A673 (cell line): ENCODE results near the gene PDE5A. TPM values are rescaled to one million over a fixed set of nuclear protein-coding genes. Genes with fewer than 3 reads are reported as not detected.

Experiments used
- BruUV-seq: library from RNA; stranded (reverse); fragments of 400-500 nt; replicated peaks from 2 replicates; lab custom pipeline; 2021; lab: Mats Ljungman, UMichigan
- CTCF ChIA-PET: fragments of 300-600 bp; sonication (Branson Sonifier 250); formaldehyde crosslinking; loops from one replicate; lab custom pipeline; 2022; ENCODE audit warnings: antibody characterized with exemption; lab: Charles Lee
- POLR2A ChIA-PET: fragments of 300-600 bp; sonication (Branson Sonifier 250); formaldehyde crosslinking; loops from one replicate; lab custom pipeline; 2022; ENCODE audit warnings: antibody characterized with exemption; ENCODE audit not compliant: low non-redundant PET; lab: Charles Lee
- DNase-seq: peaks from one replicate; pipeline ENCODE4 v3.0.0-alpha.2; 2015; ENCODE audit warnings: low spot score
- H3K27ac ChIP-seq: fragments of 200-600 bp; sonication (generic); 2 replicates; pipeline ENCODE4 v1.5.1; 2016; ENCODE audit warnings: mixed run types, low read depth, mild to moderate bottlenecking, mixed read lengths, antibody characterized with exemption, low read length; ENCODE audit not compliant: poor library complexity, severe bottlenecking
- H3K27me3 ChIP-seq: fragments of 200-600 bp; sonication (generic); replicated peaks from 2 replicates; pipeline ENCODE4 v1.6.1; 2017; ENCODE audit warnings: mixed run types, low read depth, mild to moderate bottlenecking, mixed read lengths, antibody characterized with exemption, low read length; ENCODE audit not compliant: insufficient read depth, poor library complexity
- H3K36me3 ChIP-seq: fragments of 200-600 bp; sonication (generic); 2 replicates; pipeline ENCODE4 v1.6.1; 2016; ENCODE audit warnings: mixed run types, mild to moderate bottlenecking, mixed read lengths, antibody characterized with exemption, low read length; ENCODE audit not compliant: insufficient read depth, poor library complexity, severe bottlenecking
- H3K4me1 ChIP-seq: fragments of 200-600 bp; sonication (generic); 2 replicates; pipeline ENCODE4 v1.6.1; 2017; ENCODE audit warnings: mixed run types, mild to moderate bottlenecking, mixed read lengths, antibody characterized with exemption, low read length; ENCODE audit not compliant: insufficient read depth, poor library complexity, severe bottlenecking
- H3K4me3 ChIP-seq: fragments of 200-600 bp; sonication (generic); 2 replicates; pipeline ENCODE4 v1.5.1; 2016; ENCODE audit warnings: low read depth, mixed run types, mild to moderate bottlenecking, mixed read lengths, low read length; ENCODE audit not compliant: poor library complexity, severe bottlenecking
- H3K9me3 ChIP-seq: fragments of 200-600 bp; sonication (generic); 2 replicates; pipeline ENCODE4 v1.6.1; 2016; ENCODE audit warnings: mixed run types, low read depth, mild to moderate bottlenecking, mixed read lengths, antibody characterized with exemption, low read length; ENCODE audit not compliant: poor library complexity, severe bottlenecking
- CTCF ChIP-seq: fragments of 300-800, 200-600 bp; sonication (generic); conservative IDR thresholded peaks from 2 replicates; pipeline ENCODE4 v1.5.1; 2017; ENCODE audit warnings: low read depth, mild to moderate bottlenecking, antibody characterized with exemption, low read length, moderate library complexity, mixed read lengths
- EZH2 ChIP-seq: fragments of 200-600 bp; sonication (generic); IDR thresholded peaks from 2 replicates; pipeline ENCODE4 v1.6.1; 2017; ENCODE audit warnings: borderline replicate concordance, low read depth, mild to moderate bottlenecking, mixed read lengths, antibody characterized with exemption, low read length; ENCODE audit not compliant: poor library complexity, severe bottlenecking
- intact Hi-C: fragments of 100-400 bp; cut with micrococcal nuclease; formaldehyde crosslinking; loops from one replicate; pipeline ENCODE4 v1.10.0; 2022; ENCODE audit not compliant: unreplicated experiment
- total RNA-seq: library from RNA; stranded (reverse); gene quantifications from 2 replicates; pipeline ENCODE4 v1.2.3, GENCODE V29; 2021

PDE5A gene
- total RNA-seq, 1 experiment from 2014 or later = 1.2 TPM

- no TSS peak for BruUV-seq
- no peaks in the 10 kb centered on the region for H3K27me3 ChIP-seq
- TF ChIP-seq EZH2 (no peak), CTCF (no peak)
- H3K36me3 ChIP-seq = no peaks in the 10 kb centered on the region
- no peak overlapping the region for H3K27ac ChIP-seq
- no peaks in the 10 kb centered on the region for H3K9me3 ChIP-seq
- ChIA-PET POLR2A (no interaction called here), CTCF (no interaction called here)
- H3K4me3 ChIP-seq = no peak overlapping the region
- intact Hi-C loops = no loop called here
- no peak for DNase-seq
- no peaks in the 10 kb centered on the region for H3K4me1 ChIP-seq
Measured at GRCh38 chr4:119504616-119505015, 124.0 kb downstream of the PDE5A start.

DNA sequence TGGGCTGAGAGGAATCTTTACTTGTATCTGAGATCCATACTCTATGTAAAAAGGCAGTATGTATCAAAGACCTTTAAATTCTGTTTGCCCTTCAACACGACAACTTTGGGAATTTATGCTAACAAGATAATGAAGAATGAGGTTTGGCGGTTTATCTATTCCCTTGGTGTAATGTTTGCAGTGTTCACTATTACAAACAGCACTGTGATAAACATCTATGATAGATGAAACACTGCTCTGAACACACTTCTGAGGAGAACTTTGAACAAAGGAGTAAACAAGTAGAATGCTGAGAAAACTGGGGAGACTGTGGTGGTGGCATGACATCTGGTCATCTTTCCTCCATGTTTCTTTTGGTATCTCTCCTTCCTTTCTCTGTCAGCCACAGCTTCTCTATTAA is 126.9 kb downstream of the PDE5A start:
- H3K4me3 ChIP-seq = no peak overlapping the region
- peaks cover 4% of the 10 kb centered on the region for H3K36me3 ChIP-seq
- no TSS peak for BruUV-seq
- no peaks in the 10 kb centered on the region for H3K9me3 ChIP-seq
- DNase-seq = no peak
- intact Hi-C loops = no loop called here
- no peak overlapping the region for H3K27ac ChIP-seq
- no peaks in the 10 kb centered on the region for H3K4me1 ChIP-seq
- no peaks in the 10 kb centered on the region for H3K27me3 ChIP-seq
- TF ChIP-seq CTCF (no peak), EZH2 (no peak)
- POLR2A ChIA-PET = no interaction called here
- CTCF ChIA-PET = no interaction called here

GRCh38 chr4:119498527-119498926 is 130.1 kb downstream of the PDE5A start:
- ChIA-PET CTCF (no interaction called here), POLR2A (no interaction called here)
- no peak overlapping the region for H3K27ac ChIP-seq
- intact Hi-C loops = no loop called here
- H3K27me3 ChIP-seq = no peaks in the 10 kb centered on the region
- H3K9me3 ChIP-seq = no peaks in the 10 kb centered on the region
- TF ChIP-seq CTCF = no peak
- TF ChIP-seq EZH2 = no peak
- no peaks in the 10 kb centered on the region for H3K4me1 ChIP-seq
- DNase-seq = no peak
- peaks cover 13% of the 10 kb centered on the region for H3K36me3 ChIP-seq
- BruUV-seq = no TSS peak
- H3K4me3 ChIP-seq = no peak overlapping the region
